Hypothalamus (tissue), 51 donors: ENCODE measurements around the gene SCFD2.

Experiments used
- DNase-seq, 51 donors: peaks; one replicate each; lab custom pipeline; 2025; lab: John Stamatoyannopoulos, UW

SCFD2 gene

GRCh38 chr4:52968691-52969090 is 397.2 kb downstream of the SCFD2 start:
- DNase-seq = no peak

GRCh38 chr4:52968241-52968640 is 397.6 kb downstream of the SCFD2 start:
- DNase-seq = no peak

DNA sequence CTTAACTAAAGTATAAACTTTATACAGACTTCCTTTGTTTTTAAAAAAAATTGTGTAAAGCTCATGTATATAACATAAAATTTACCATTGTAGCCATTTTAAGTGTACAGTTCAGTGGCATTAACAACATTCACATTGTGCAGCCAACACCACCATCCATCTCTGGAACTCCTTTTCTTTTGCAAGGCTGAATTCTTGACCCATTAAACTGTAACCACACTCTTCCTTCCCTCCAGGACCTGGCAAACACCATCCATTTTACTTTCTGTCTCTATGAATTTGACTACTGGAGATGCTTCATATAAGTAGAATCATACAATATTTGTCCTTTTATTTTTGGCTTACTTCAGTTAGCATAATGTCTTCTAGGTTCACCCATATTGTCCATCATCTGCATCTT is 399.1 kb downstream of the SCFD2 start:
- no peak for DNase-seq

GRCh38 chr4:52966172-52966571 is 399.7 kb downstream of the SCFD2 start:
- DNase-seq = no peak

- no peak for DNase-seq
Measured at GRCh38 chr4:52964561-52965101, 401.2 kb downstream of the SCFD2 start.

- no peak for DNase-seq
Measured at GRCh38 chr4:52964011-52964410, 401.9 kb downstream of the SCFD2 start.

DNA sequence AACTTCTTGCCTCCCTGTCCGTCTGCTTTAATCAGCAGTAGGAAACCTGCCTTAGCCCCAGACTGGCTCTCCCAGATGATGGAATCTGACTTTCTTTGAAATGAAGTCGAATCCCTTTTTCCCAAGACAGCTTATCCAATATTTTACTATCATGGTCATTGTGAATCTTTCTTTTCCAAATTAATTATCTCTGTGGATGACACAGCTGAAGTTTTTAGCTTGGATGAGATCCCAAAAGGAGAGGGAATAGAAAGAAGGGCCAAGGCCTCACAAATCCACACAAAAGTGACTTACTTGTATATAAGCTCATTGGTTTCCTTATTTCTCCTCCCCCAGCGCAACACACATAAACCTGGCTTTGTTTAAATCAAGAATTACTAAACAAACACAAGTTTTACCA is 403.1 kb downstream of the SCFD2 start:
- DNase-seq = no peak

GRCh38 chr4:52961666-52962412 is 404.0 kb downstream of the SCFD2 start:
- DNase-seq = no peak

- no peak for DNase-seq
Measured at GRCh38 chr4:52959541-52959940, 406.3 kb downstream of the SCFD2 start.

- peak in 1 of 51 donors; percentile 1 for DNase-seq
Measured at GRCh38 chr4:52957835-52958631, 407.8 kb downstream of the SCFD2 start.

- DNase-seq = no peak
Measured at GRCh38 chr4:52957220-52957686, 408.6 kb downstream of the SCFD2 start.

- DNase-seq = no peak
Measured at GRCh38 chr4:52956691-52957090, 409.2 kb downstream of the SCFD2 start.

DNA sequence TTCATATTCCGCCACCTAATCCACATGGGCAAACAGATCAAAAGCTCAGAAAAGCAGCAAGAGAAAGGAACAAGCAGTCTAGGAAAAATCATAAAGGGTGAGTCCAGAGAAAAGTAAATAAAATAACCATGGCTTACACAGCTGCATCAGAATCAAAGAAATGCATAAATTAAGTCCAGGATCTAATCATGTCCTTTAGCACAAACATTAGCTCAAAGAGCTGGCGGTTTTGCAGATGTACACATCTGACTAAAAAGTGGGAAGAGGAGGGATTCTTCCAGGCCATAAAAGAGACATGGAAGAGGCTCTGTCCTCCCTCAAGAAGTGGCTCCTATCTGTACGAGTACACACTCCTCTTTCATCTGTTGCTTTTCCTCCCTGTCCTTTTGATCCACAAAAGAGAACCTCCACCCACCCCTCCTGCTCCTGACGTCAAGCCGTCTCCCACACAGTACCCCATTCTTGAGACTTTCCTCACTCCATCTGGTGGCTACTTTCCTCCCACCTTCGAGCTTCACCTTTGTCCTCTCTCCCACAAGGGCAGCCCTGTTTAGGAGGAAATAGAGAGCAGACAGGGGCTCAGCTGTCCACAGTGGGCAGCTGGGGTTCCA is 411.2 kb downstream of the SCFD2 start:
- DNase-seq = no peak

GRCh38 chr4:52952540-52952939 is 413.3 kb downstream of the SCFD2 start:
- DNase-seq = no peak

DNA sequence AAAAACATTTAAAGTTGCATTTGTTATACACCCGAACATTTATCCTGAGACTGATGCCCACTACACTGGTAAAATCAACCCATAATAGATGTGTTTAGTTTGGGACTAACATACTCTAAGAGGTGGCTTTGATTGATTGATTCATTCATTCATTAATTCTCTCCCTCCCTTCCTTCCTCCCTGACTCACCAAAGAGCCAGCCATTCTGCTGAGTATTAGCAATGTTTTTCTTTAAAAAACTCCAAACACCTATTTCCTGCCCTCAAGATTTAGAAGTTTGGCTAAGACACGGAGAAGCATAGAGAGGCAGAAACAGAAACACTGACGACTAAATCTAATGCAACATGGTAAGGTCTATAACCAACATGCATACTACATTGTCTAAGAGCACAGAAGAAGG is 414.8 kb downstream of the SCFD2 start:
- DNase-seq = no peak

GRCh38 chr4:52950226-52950625 is 415.6 kb downstream of the SCFD2 start:
- no peak for DNase-seq

GRCh38 chr4:52949336-52949735 is 416.5 kb downstream of the SCFD2 start:
- DNase-seq = no peak

- no peak for DNase-seq
Measured at GRCh38 chr4:52948057-52948423, 417.8 kb downstream of the SCFD2 start.

DNA sequence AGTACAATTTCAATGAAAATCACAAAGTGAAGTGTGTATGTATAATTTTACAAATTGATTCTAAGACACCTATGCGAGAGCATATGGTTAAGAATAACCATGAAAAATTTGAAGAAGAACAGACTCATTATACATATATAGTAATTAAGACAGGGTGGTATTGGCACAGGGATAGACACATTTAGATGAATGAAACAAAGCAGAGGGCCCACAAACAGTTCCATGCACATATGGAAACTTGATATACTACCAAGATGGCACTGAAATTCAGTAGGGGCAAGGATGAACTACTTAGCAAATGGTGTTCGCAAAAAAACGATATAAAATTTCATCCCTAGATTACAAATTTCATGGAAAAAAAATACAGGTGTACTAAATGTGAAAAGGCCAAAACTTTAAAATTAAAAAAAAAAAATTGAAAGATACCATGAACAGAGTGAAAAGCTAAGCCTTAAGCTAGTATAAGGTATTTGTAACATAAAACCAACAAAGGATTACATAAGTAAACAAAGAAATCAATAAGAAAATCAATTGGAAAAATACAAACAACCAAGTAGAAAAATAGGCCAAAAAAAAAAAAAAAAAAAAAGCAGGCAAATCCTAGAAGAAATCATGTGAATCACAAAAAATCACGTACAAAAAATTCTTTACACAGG is 418.3 kb downstream of the SCFD2 start:
- no peak for DNase-seq

- DNase-seq = no peak
Measured at GRCh38 chr4:52946855-52947254, 419.0 kb downstream of the SCFD2 start.

- DNase-seq = no peak
Measured at GRCh38 chr4:52945982-52946381, 419.9 kb downstream of the SCFD2 start.
